ENCODE results near the gene ATG16L2.

GRCh38 chr11:72828081-72828567 lies 13.9 kb downstream of the ATG16L2 start:
- TF ChIP-seq ZFP3 (CRISPR knock-in tag; IDR thresholded peaks at IDR 0.05) (no peak), ZNF70 (CRISPR knock-in tag; IDR thresholded peaks at IDR 0.05) (no peak), TCF4 (CRISPR knock-in tag; IDR thresholded peaks at IDR 0.05; ENCODE audit: borderline replicate concordance) (no peak)
